Nephron (organoid): ENCODE results near the gene STXBP5L.

ENCODE experiments used
- H3K27ac Mint-ChIP-seq, 3 experiments: 2 replicates each; pipeline ENCODE4 v1.8.0; 2020; ENCODE audit warnings: mixed read lengths in 3 of 3, mild to moderate bottlenecking in 2 of 3, moderate library complexity in 1 of 3
- H3K27me3 Mint-ChIP-seq: 2 replicates; pipeline ENCODE4 v1.8.0; 2021; ENCODE audit warnings: low read depth, mild to moderate bottlenecking, moderate library complexity, mixed read lengths
- H3K36me3 Mint-ChIP-seq: 2 replicates; pipeline ENCODE4 v1.8.0; 2020; ENCODE audit warnings: low read depth, mixed read lengths
- H3K4me1 Mint-ChIP-seq: 2 replicates; pipeline ENCODE4 v1.8.0; 2020; ENCODE audit warnings: mixed read lengths
- H3K4me3 Mint-ChIP-seq, 3 experiments: 2 replicates each; pipeline ENCODE4 v1.8.0; 2020; ENCODE audit warnings: mild to moderate bottlenecking in 3 of 3, mixed read lengths in 3 of 3, moderate library complexity in 2 of 3
- H3K9me3 Mint-ChIP-seq: 2 replicates; pipeline ENCODE4 v1.8.0; 2020; ENCODE audit warnings: mixed read lengths
- CTCF ChIP-seq, 3 experiments: fragments of 200-600 bp; sonication (generic); IDR thresholded peaks; one replicate each; pipeline ENCODE4 v1.5.0; 2021; ENCODE audit warnings: antibody characterized with exemption in 3 of 3; ENCODE audit not compliant: unreplicated experiment in 3 of 3

Gene STXBP5L

DNA sequence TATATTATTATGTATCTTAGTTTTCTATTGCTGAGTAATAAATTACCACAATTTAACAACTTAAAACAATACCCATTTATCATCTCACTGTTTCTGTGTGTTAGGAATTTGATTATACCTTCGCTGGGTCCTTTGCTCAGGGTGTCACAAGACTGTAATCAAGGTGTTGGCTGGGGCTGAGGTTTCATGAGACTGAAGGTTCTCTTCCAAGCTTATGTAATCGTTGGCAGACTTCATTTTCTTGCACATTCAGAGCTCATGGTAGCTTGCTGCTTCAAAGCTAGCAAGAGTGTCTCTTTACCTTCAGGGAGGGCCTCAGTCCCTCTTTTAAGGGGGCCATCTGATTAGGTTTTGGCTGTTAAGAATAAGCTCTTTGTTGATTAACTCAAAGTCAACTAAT is 344.7 kb downstream of the STXBP5L start:
- H3K36me3 Mint-ChIP-seq, result no peaks in the 10 kb centered on the region
- no peaks in the 10 kb centered on the region for H3K27me3 Mint-ChIP-seq
- no peak overlapping the region for H3K27ac Mint-ChIP-seq
- peaks cover 5% of the 10 kb centered on the region for H3K9me3 Mint-ChIP-seq
- H3K4me3 Mint-ChIP-seq, result no peak overlapping the region
- H3K4me1 Mint-ChIP-seq, result no peaks in the 10 kb centered on the region
- TF ChIP-seq CTCF (IDR thresholded peaks at IDR 0.05; ENCODE audit: unreplicated experiment in 3 of 3), result no peak

DNA sequence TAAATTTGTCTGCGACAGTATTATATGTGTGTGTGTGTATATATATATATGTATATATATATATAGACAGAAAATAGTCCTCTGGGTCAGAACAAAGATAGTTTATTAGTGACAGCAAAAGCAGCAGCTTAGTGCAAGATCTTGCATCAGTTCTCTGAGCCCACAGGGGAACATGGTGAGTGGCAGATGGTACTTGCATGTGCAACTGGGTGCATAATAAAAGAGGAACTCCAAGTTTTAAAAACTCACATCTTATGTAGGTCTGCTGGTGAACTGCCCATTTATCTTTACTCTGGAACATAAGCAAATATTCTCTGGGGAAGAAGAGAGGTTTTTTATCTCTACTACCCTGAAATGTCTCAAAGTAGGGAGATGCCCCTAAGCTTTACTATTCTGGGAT is 361.4 kb downstream of the STXBP5L start:
- Mint-ChIP-seq H3K27ac (no peak overlapping the region), H3K4me3 (no peak overlapping the region), H3K27me3 (no peaks in the 10 kb centered on the region), H3K36me3 (no peaks in the 10 kb centered on the region), H3K4me1 (no peaks in the 10 kb centered on the region), H3K9me3 (peaks cover 9% of the 10 kb centered on the region)
- no peak for TF ChIP-seq CTCF (IDR thresholded peaks at IDR 0.05; ENCODE audit: unreplicated experiment in 3 of 3)

- no peak for TF ChIP-seq CTCF (IDR thresholded peaks at IDR 0.05; ENCODE audit: unreplicated experiment in 3 of 3)
- Mint-ChIP-seq H3K9me3 (peaks cover 14% of the 10 kb centered on the region), H3K36me3 (no peaks in the 10 kb centered on the region), H3K27me3 (no peaks in the 10 kb centered on the region), H3K4me3 (no peak overlapping the region), H3K27ac (no peak overlapping the region), H3K4me1 (no peaks in the 10 kb centered on the region)
These were observed 366.4 kb downstream of the STXBP5L start for GRCh38 chr3:121274411-121274810.

- H3K27ac Mint-ChIP-seq, result no peak overlapping the region
- peaks cover 7% of the 10 kb centered on the region for H3K9me3 Mint-ChIP-seq
- no peaks in the 10 kb centered on the region for H3K36me3 Mint-ChIP-seq
- H3K4me1 Mint-ChIP-seq, result no peaks in the 10 kb centered on the region
- H3K27me3 Mint-ChIP-seq, result no peaks in the 10 kb centered on the region
- no peak for TF ChIP-seq CTCF (IDR thresholded peaks at IDR 0.05; ENCODE audit: unreplicated experiment in 3 of 3)
- no peak overlapping the region for H3K4me3 Mint-ChIP-seq
These were observed 387.4 kb downstream of the STXBP5L start for GRCh38 chr3:121295452-121295851.

DNA sequence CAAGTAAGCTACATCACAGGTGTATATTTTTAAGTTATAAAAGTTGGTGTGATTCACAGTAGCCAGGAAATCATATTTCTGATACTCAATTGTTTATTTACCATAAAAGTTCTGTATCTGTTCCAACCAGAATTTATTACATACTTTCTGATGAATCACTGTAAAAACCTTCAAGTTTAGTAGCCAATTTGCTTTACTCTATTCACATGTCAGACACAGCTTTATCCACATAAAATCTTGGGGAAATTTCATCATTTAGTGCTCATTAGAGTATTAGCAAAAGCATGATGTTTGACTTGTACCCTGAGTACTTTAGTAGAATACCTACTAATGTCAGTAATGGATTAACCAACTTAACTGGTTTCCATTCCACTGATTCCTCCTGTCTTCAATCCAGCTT is 388.0 kb downstream of the STXBP5L start:
- H3K27ac Mint-ChIP-seq, result no peak overlapping the region
- peaks cover 7% of the 10 kb centered on the region for H3K9me3 Mint-ChIP-seq
- H3K4me1 Mint-ChIP-seq, result no peaks in the 10 kb centered on the region
- no peak for TF ChIP-seq CTCF (IDR thresholded peaks at IDR 0.05; ENCODE audit: unreplicated experiment in 3 of 3)
- H3K36me3 Mint-ChIP-seq, result no peaks in the 10 kb centered on the region
- H3K4me3 Mint-ChIP-seq, result no peak overlapping the region
- H3K27me3 Mint-ChIP-seq, result no peaks in the 10 kb centered on the region

DNA sequence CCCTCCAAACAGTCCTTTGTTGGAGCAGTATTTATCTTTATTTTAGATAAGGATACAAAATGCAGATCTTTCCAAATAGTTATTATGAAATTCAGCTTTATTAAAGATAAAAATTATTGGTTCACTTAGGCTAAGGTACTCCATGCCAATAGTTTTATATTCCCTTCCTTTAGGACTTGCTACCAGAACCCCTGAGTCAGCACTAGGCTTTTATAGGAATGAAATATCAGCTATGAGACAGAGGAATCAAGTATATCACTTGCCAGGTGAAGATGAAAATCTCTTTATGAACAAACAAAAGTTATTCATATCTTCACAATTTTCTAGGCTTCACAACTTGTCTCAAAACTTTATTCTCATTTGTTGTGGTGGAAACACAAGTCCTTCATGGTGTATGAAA is 416.3 kb downstream of the STXBP5L start:
- Mint-ChIP-seq H3K27me3 (no peaks in the 10 kb centered on the region), H3K27ac (no peak overlapping the region), H3K4me3 (no peak overlapping the region), H3K4me1 (no peaks in the 10 kb centered on the region), H3K36me3 (no peaks in the 10 kb centered on the region), H3K9me3 (no peaks in the 10 kb centered on the region)
- no peak for TF ChIP-seq CTCF (IDR thresholded peaks at IDR 0.05; ENCODE audit: unreplicated experiment in 3 of 3)
